ENCODE data around the gene RFX4.

RFX4 gene

GRCh38 chr12:106733660-106734059, 150.9 kb downstream of the RFX4 start:
- DNase-seq (ENCODE audit: low spot score): no peak

- peak; percentile 31 for DNase-seq (ENCODE audit: low spot score)
These were observed 153.5 kb downstream of the RFX4 start for GRCh38 chr12:106736051-106736957.

GRCh38 chr12:106739318-106739717, 156.5 kb downstream of the RFX4 start:
- no peak for DNase-seq (ENCODE audit: low spot score)

GRCh38 chr12:106739815-106740530, 157.2 kb downstream of the RFX4 start:
- DNase-seq (ENCODE audit: low spot score): no peak

- no peak for DNase-seq (ENCODE audit: low spot score)
These were observed 158.0 kb downstream of the RFX4 start for GRCh38 chr12:106740818-106741217.

- no peak for DNase-seq (ENCODE audit: low spot score)
These were observed 158.4 kb downstream of the RFX4 start for GRCh38 chr12:106741247-106741646.

GRCh38 chr12:106743270-106743988, 160.6 kb downstream of the RFX4 start:
- DNase-seq (ENCODE audit: low spot score): no peak

GRCh38 chr12:106744600-106744999, 161.8 kb downstream of the RFX4 start:
- no peak for DNase-seq (ENCODE audit: low spot score)

- no peak for DNase-seq (ENCODE audit: low spot score)
These were observed 162.5 kb downstream of the RFX4 start for GRCh38 chr12:106745181-106745745.

- DNase-seq (ENCODE audit: low spot score): peak; percentile 73
These were observed 165.2 kb downstream of the RFX4 start for GRCh38 chr12:106747973-106748436.

GRCh38 chr12:106750524-106750923, 167.7 kb downstream of the RFX4 start:
- no peak for DNase-seq (ENCODE audit: low spot score)

GRCh38 chr12:106753526-106753925, 170.7 kb downstream of the RFX4 start:
- DNase-seq (ENCODE audit: low spot score): peak; percentile 73

GRCh38 chr12:106754331-106754730, 171.5 kb downstream of the RFX4 start:
- DNase-seq (ENCODE audit: low spot score): no peak

- no peak for DNase-seq (ENCODE audit: low spot score)
These were observed 175.0 kb downstream of the RFX4 start for GRCh38 chr12:106757623-106758348.

GRCh38 chr12:106758349-106759110, 175.7 kb downstream of the RFX4 start:
- DNase-seq (ENCODE audit: low spot score): no peak

- no peak for DNase-seq (ENCODE audit: low spot score)
These were observed 176.9 kb downstream of the RFX4 start for GRCh38 chr12:106759526-106760183.

- peak; percentile 61 for DNase-seq (ENCODE audit: low spot score)
These were observed 177.4 kb downstream of the RFX4 start for GRCh38 chr12:106760184-106760531.

- no peak for DNase-seq (ENCODE audit: low spot score)
These were observed 181.4 kb downstream of the RFX4 start for GRCh38 chr12:106764220-106764619.

- no peak for DNase-seq (ENCODE audit: low spot score)
These were observed 181.9 kb downstream of the RFX4 start for GRCh38 chr12:106764738-106765137.

GRCh38 chr12:106766393-106766826, 183.6 kb downstream of the RFX4 start:
- DNase-seq (ENCODE audit: low spot score): no peak

All from CD4-positive, alpha-beta T cell treated with Interleukin-6 at 100 ng/mL for 8 hours (primary cell).